ENCODE results near the gene APRT. TPM values are rescaled to one million over a fixed set of nuclear protein-coding genes. Genes with fewer than 3 reads are reported as not detected.

The APRT gene
- total and polyA plus RNA-seq, 2 of the 4 experiments (the other 2 are of a cell fraction) = 40.5 to 157 TPM

DNA sequence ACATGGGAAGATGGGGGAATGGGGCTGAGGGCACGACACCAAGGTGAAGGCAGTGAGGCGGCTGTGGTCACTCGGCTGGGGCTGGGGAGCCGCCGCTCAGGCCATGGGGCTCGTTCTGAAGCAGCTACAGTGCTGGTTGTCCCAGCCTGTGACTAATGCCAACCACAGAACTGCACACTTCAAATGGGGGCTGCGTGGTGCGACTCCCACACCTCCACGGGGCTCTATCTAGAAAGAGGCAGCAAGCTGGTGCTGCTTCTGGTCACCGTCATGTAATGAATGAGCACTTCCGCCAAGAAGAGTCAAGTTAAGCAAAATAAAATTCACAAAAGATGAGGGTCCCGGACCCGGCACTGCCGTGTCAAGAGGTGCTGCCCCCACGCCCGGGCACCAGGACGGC lies 25.1 kb upstream of the APRT start:
- no peak overlapping the region for H3K4me2 ChIP-seq (ENCODE audit: low read depth, low read length)
- ATAC-seq (ENCODE audit: low read depth) (no peak), DNase-seq (no peak)
- no peak overlapping the region for H4K8ac ChIP-seq (ENCODE audit: low read depth in 2 of 2, low read length in 2 of 2)
- peaks cover 33% of the 10 kb centered on the region for H3K36me3 ChIP-seq (ENCODE audit: control insufficient read depth, insufficient read depth, low read length)
- no peaks in the 10 kb centered on the region for H3K9me1 ChIP-seq (ENCODE audit: insufficient read depth, low read length)
- no peak overlapping the region for H3K14ac ChIP-seq (replicated peaks; ENCODE audit: low read depth, low read length)
- no peak overlapping the region for H3K23ac ChIP-seq (ENCODE audit: low read depth, low read length)
- H3K4me3 ChIP-seq (ENCODE audit: insufficient read depth, low read depth, low read length) = no peak overlapping the region
- ChIA-PET CTCF (no interaction called here), POLR2A (ENCODE audit: unreplicated experiment) (no interaction called here)
- no peak overlapping the region for H3K27ac ChIP-seq (ENCODE audit: insufficient read depth, low read length)
- no peak overlapping the region for H4K91ac ChIP-seq (ENCODE audit: insufficient read depth, low read depth, low read length)
- no peak overlapping the region for H4K5ac ChIP-seq (ENCODE audit: low read depth, low read length)
- no peak overlapping the region for H3K18ac ChIP-seq (ENCODE audit: low read depth, low read length)
- H3K9me3 ChIP-seq (ENCODE audit: control insufficient read depth, insufficient read depth, low read length) = no peaks in the 10 kb centered on the region
- 93% methylated on average over 12 of the region's 17 CpGs; no CpG with 5 or more reads in 1 of the 2 experiments for WGBS, 2 experiments (ENCODE audit: extremely low coverage in 2 of 2, insufficient read length in 1 of 2)
- H3K4me1 ChIP-seq (ENCODE audit: control insufficient read depth, insufficient read depth, low read length) = no peaks in the 10 kb centered on the region
- dilution Hi-C loops (cut with HindIII; ENCODE audit: low sequenced_read_pairs, unreplicated experiment) = no loop called here
- H2AK9ac ChIP-seq (replicated peaks; ENCODE audit: low read depth, low read length, poor library complexity) = no peak overlapping the region
- BruUV-seq (replicated peaks) = no TSS peak
- H3K79me1 ChIP-seq (ENCODE audit: low read depth in 1 of 2, low read length in 2 of 2) = no peaks in the 10 kb centered on the region; a peak in 1 of 4 replicates
- H3K27me3 ChIP-seq (ENCODE audit: control insufficient read depth, insufficient read depth, low read length) = no peaks in the 10 kb centered on the region
- intact Hi-C loops (cut with micrococcal nuclease) = no loop called here
- no peak overlapping the region for H3K4ac ChIP-seq (ENCODE audit: low read depth, low read length)
- no peak overlapping the region for H2BK5ac ChIP-seq (ENCODE audit: low read depth, low read length, poor library complexity, severe bottlenecking)
- no peak overlapping the region for H2AFZ ChIP-seq (replicated peaks; ENCODE audit: low read length, poor library complexity)
- H3K56ac ChIP-seq (ENCODE audit: extremely low read depth, insufficient read depth, low read length) = no peak overlapping the region
- H2BK15ac ChIP-seq (ENCODE audit: low read depth, low read length) = no peak overlapping the region
- H2BK120ac ChIP-seq (ENCODE audit: low read depth, low read length) = no peak overlapping the region
- no peak overlapping the region for H2AK5ac ChIP-seq (ENCODE audit: low read depth, low read length)
- no peak overlapping the region for H2BK20ac ChIP-seq (ENCODE audit: low read depth, low read length)
- in situ Hi-C loops (cut with MboI; ENCODE audit: low sequenced_read_pairs) = no loop called here
- peaks cover 4% of the 10 kb centered on the region; the same call in 1 of the 2 replicates for H4K20me1 ChIP-seq (ENCODE audit: insufficient read depth, low read length)
- H3K9ac ChIP-seq (ENCODE audit: low read depth, low read length) = no peak overlapping the region
- TF ChIP-seq POLR2A (IDR thresholded peaks at IDR 0.05; ENCODE audit: low read depth, low read length) (no peak), RAD21 (IDR thresholded peaks at IDR 0.05; ENCODE audit: low read length) (no peak), BHLHE40 (IDR thresholded peaks at IDR 0.05; ENCODE audit: low read depth, low read length) (no peak), CEBPB (IDR thresholded peaks at IDR 0.05; ENCODE audit: low read depth, low read length) (no peak), NFE2L2 (IDR thresholded peaks at IDR 0.05; ENCODE audit: low read depth, low read length) (no peak), MXI1 (IDR thresholded peaks at IDR 0.05; ENCODE audit: borderline replicate concordance, low read depth, low read length) (no peak), RFX5 (IDR thresholded peaks at IDR 0.05; ENCODE audit: low read depth, low read length) (no peak)

All from IMR-90 (cell line).